Stimulated activated CD4-positive, alpha-beta T cell treated with anti-CD3 and anti-CD28 coated beads, Interleukin-2, amount 100 ng/mL, for 48 hours (primary cell): ENCODE measurements around the gene TMEM259.

Source experiments
- DNase-seq, 2 donors: peaks; one replicate each; pipeline ENCODE4 v3.0.0-alpha.2; 2020

TMEM259 gene

GRCh38 chr19:1020868-1021425 is at the start of gene TMEM259:
TMEM259 (minus strand) TSS chr19:1021123; CDS start chr19:1020996, 127 bp downstream.
- peak; percentile 96 to 98 for DNase-seq

- DNase-seq = no peak
Measured at GRCh38 chr19:1070576-1070930, 49.6 kb upstream of the TMEM259 start.

GRCh38 chr19:1069009-1069779 is 48.3 kb upstream of the TMEM259 start:
- peak in 1 of 2 donors; percentile 46 for DNase-seq

- no peak for DNase-seq
Measured at GRCh38 chr19:1068009-1069001, 47.4 kb upstream of the TMEM259 start.

GRCh38 chr19:1067341-1067957 is 46.5 kb upstream of the TMEM259 start:
- no peak for DNase-seq

GRCh38 chr19:1066748-1067340 is 45.9 kb upstream of the TMEM259 start, which contains the start of gene ARHGAP45:
ARHGAP45 (plus strand) TSS chr19:1067167; CDS start chr19:1067406, 239 bp downstream.
- DNase-seq = peak; percentile 66 to 76

GRCh38 chr19:1066251-1066747 is 45.4 kb upstream of the TMEM259 start:
- DNase-seq = no peak

- DNase-seq = no peak
Measured at GRCh38 chr19:1065606-1066109, 44.7 kb upstream of the TMEM259 start.

GRCh38 chr19:1064661-1065605 is 44.0 kb upstream of the TMEM259 start:
- DNase-seq = peak; percentile 66 to 71

GRCh38 chr19:1063909-1064660 is 43.2 kb upstream of the TMEM259 start:
- DNase-seq = no peak

- peak in 1 of 2 donors; percentile 64 for DNase-seq
Measured at GRCh38 chr19:1063030-1063908, 42.3 kb upstream of the TMEM259 start.

GRCh38 chr19:1062387-1063029 is 41.6 kb upstream of the TMEM259 start:
- peak in 1 of 2 donors; percentile 49 for DNase-seq

GRCh38 chr19:1061987-1062386 is 41.1 kb upstream of the TMEM259 start:
- no peak for DNase-seq

- DNase-seq = no peak
Measured at GRCh38 chr19:1060689-1061088, 39.8 kb upstream of the TMEM259 start.

- no peak for DNase-seq
Measured at GRCh38 chr19:1058112-1058511, 37.2 kb upstream of the TMEM259 start.

- no peak for DNase-seq
Measured at GRCh38 chr19:1057176-1057855, 36.4 kb upstream of the TMEM259 start.

- no peak for DNase-seq
Measured at GRCh38 chr19:1055886-1056620, 35.1 kb upstream of the TMEM259 start.
